K562 (cell line): ENCODE results near the gene RHPN2. TPM values are rescaled to one million over a fixed set of nuclear protein-coding genes. Genes with fewer than 3 reads are reported as not detected.

Experiments
- HCFC1 ChIP-seq: IDR thresholded peaks from 2 replicates; pipeline ENCODE4 v1.6.1; 2012; ENCODE audit warnings: low read depth, low read length, improper control_type of control experiment
- HMG20B ChIP-seq: fragments of 250-450 bp; sonication (Bioruptor Pico); IDR thresholded peaks from 2 replicates; pipeline ENCODE4 v1.5.0; 2021; ENCODE audit warnings: mild to moderate bottlenecking
- HOXB6 ChIP-seq: fragments of 250-450 bp; sonication (Bioruptor Pico); IDR thresholded peaks from 2 replicates; pipeline ENCODE4 v1.5.1; 2022; ENCODE audit warnings: mild to moderate bottlenecking, borderline replicate concordance
- KDM5B ChIP-seq: fragments of 200-600 bp; sonication (generic); IDR thresholded peaks from 2 replicates; pipeline ENCODE4 v1.6.1; 2012; ENCODE audit warnings: low read depth, mild to moderate bottlenecking, moderate library complexity, low read length, control low read depth, inconsistent platforms; ENCODE audit not compliant: insufficient replicate concordance
- MTA2 ChIP-seq: fragments of 450-650 bp; IDR thresholded peaks from 2 replicates; pipeline ENCODE4 v1.6.1; 2016; ENCODE audit warnings: low read depth
- MXI1 ChIP-seq: IDR thresholded peaks from 2 replicates; pipeline ENCODE4 v1.6.1; 2011; ENCODE audit warnings: low read depth, mild to moderate bottlenecking, improper control_type of control experiment, low read length
- NEUROD1 ChIP-seq: fragments of 150-350 bp; IDR thresholded peaks from 2 replicates; pipeline ENCODE4 v1.6.1; 2014; ENCODE audit warnings: borderline replicate concordance, low read length, low read depth; ENCODE audit not compliant: partially characterized antibody
- NFIC ChIP-seq: fragments of 450-650 bp; IDR thresholded peaks from 2 replicates; pipeline ENCODE4 v1.6.1; 2017; ENCODE audit warnings: mild to moderate bottlenecking, inconsistent platforms
- PHF8 ChIP-seq: fragments of 200-600 bp; sonication (generic); IDR thresholded peaks from 2 replicates; pipeline ENCODE4 v1.6.1; 2012; ENCODE audit warnings: mixed run types, mild to moderate bottlenecking, inconsistent platforms, low read length, moderate library complexity, borderline replicate concordance
- SMAD2 ChIP-seq: fragments of 150-350 bp; IDR thresholded peaks from 2 replicates; pipeline ENCODE4 v1.6.1; 2014; ENCODE audit warnings: low read depth, mild to moderate bottlenecking, low read length
- SRF ChIP-seq, 2 experiments: fragments of 250-450, 450-650 bp in 1 of 2; sonication (Bioruptor Pico) in 1 of 2; sonication (generic) in 1 of 2; formaldehyde crosslinking; IDR thresholded peaks; 2 replicates each; pipeline versions ENCODE4 v1.5.0 to v1.5.1; 2020 to 2022; ENCODE audit warnings: mild to moderate bottlenecking in 1 of 2, missing genetic modification reagents in 1 of 2
- YY1 ChIP-seq, 3 experiments: IDR thresholded peaks; 2 replicates each; pipeline ENCODE4 v1.6.1; 2011; ENCODE audit warnings: low read length in 2 of 3, mild to moderate bottlenecking in 2 of 3, moderate library complexity in 2 of 3, borderline replicate concordance in 1 of 3, control low read depth in 1 of 3, low read depth in 1 of 3; ENCODE audit not compliant: insufficient read depth in 3 of 3, insufficient replicate concordance in 2 of 3, control insufficient read depth in 1 of 3, insufficient read length in 1 of 3; ENCODE audit errors: extremely low read depth in 1 of 3
- ZNF561 ChIP-seq: fragments of 450-650 bp; formaldehyde crosslinking; conservative IDR thresholded peaks from 2 replicates; pipeline ENCODE4 v1.4.0; 2020; ENCODE audit warnings: mild to moderate bottlenecking, moderate library complexity
- ZNF785 ChIP-seq: fragments of 250-450 bp; sonication (Bioruptor Pico); IDR thresholded peaks from 2 replicates; pipeline ENCODE4 v1.4.0; 2020; ENCODE audit warnings: mild to moderate bottlenecking
- polyA plus RNA-seq, 8 experiments: library from polyadenylated mRNA; depleted of rRNA in 4 of 8; stranded (reverse) in 5 of 8; unstranded in 3 of 8; fragments of >200 nt; fragmentation: Nextera tagmentation in 2 of 8; fragmentation: Illumina TruSeq in 1 of 8; extraction: Ambion mirVana in 2 of 8; extraction: Trizol in 1 of 8; gene quantifications; 2 replicates each; pipeline versions ENCODE4 v1.2.1 to v1.2.3, GENCODE V29; 2011 to 2014; ENCODE audit warnings: inconsistent platforms in 1 of 8, missing spikeins in 1 of 8
- total RNA-seq, 7 experiments: library from RNA; depleted of rRNA in 6 of 7; stranded (reverse); fragments of >200 nt in 6 of 7; fragmentation: Illumina TruSeq in 2 of 7; extraction: Trizol in 2 of 7; gene quantifications; 2 replicates each; pipeline versions ENCODE4 v1.2.1 to v1.2.3, GENCODE V29; 2011 to 2021; ENCODE audit warnings: low replicate concordance in 1 of 7
- TF ChIP-seq, protein P1 (sequence below): fragments of 450-650 bp; IDR thresholded peaks from 2 replicates; pipeline ENCODE4 v1.7.1; 2018; ENCODE audit warnings: mild to moderate bottlenecking, low read depth; ENCODE audit not compliant: partially characterized antibody
- TF ChIP-seq, protein P2 (sequence below): sonication (generic); formaldehyde crosslinking; IDR thresholded peaks from 2 replicates; pipeline ENCODE4 v1.8.0; 2022; ENCODE audit warnings: missing genetic modification reagents, mild to moderate bottlenecking, moderate library complexity, borderline replicate concordance
- TF ChIP-seq, protein P3 (sequence below): fragments of 450-650 bp; IDR thresholded peaks from one replicate; pipeline ENCODE4 v1.6.1; 2018; ENCODE audit warnings: mild to moderate bottlenecking, moderate library complexity; ENCODE audit not compliant: partially characterized antibody
- TF ChIP-seq, protein P4 (sequence below): sonication (generic); formaldehyde crosslinking; IDR thresholded peaks from 2 replicates; pipeline ENCODE4 v1.8.1; 2023; ENCODE audit warnings: mild to moderate bottlenecking, missing genetic modification reagents

The RHPN2 gene
- total and polyA plus RNA-seq, 9 of the 15 experiments (the other 6 are each of a cell fraction or from before 2014, with no cell fraction given), result 0.63 to 9.9 (median 3.2) TPM

DNA sequence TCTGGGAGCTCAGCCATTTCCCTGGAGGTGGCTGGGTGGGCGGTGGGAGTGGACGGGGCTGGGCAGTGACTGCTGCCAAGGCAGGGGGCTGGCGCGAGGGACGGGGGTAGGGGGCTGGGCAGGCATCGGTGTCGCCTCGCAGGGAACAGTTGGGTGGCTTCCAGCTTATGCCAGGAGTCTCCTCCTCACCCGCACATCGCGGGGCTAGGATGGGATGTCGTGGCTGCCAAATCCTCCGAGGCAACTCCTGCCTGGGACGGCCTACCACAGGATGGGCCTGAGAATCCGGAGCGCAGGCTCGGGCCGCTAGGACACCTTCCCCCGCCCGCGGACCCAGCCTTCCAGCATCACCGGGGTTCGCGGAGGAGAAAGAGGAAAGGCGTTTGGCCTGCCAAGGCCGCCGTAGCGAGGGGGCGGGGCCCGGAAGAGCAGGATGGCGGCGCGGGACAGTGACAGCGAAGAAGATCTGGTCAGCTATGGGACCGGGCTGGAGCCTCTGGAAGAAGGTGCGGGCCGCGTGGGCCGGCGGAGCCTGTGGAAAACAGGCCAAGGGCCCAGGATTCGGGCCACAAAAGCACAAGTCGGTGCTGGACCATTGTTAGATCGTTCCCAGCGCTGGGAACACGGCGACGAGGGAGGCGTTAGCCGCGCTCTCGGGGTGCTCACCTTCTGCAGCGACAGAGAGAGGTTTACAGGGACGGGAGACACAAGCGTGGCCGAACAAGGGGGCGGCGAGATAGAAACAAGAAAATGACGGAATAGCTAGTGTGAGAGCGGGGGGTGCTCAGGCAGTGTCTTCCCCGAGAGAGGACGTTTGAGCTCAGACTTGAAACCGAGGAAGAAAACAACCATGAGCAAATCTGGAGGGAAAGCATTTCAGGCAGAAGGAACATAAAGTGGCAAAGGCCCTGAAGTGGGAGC, 16.3 kb upstream of the RHPN2 start, which contains the start of gene GPATCH1 (continued):
- TF ChIP-seq, protein P1, sequence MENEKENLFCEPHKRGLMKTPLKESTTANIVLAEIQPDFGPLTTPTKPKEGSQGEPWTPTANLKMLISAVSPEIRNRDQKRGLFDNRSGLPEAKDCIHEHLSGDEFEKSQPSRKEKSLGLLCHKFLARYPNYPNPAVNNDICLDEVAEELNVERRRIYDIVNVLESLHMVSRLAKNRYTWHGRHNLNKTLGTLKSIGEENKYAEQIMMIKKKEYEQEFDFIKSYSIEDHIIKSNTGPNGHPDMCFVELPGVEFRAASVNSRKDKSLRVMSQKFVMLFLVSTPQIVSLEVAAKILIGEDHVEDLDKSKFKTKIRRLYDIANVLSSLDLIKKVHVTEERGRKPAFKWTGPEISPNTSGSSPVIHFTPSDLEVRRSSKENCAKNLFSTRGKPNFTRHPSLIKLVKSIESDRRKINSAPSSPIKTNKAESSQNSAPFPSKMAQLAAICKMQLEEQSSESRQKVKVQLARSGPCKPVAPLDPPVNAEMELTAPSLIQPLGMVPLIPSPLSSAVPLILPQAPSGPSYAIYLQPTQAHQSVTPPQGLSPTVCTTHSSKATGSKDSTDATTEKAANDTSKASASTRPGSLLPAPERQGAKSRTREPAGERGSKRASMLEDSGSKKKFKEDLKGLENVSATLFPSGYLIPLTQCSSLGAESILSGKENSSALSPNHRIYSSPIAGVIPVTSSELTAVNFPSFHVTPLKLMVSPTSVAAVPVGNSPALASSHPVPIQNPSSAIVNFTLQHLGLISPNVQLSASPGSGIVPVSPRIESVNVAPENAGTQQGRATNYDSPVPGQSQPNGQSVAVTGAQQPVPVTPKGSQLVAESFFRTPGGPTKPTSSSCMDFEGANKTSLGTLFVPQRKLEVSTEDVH, result no peak
- TF ChIP-seq NEUROD1 (peak; percentile 82), ZNF561 (no peak), SMAD2 (no peak), HOXB6 (CRISPR knock-in tag) (no peak), HMG20B (CRISPR knock-in tag) (no peak), ZNF785 (CRISPR knock-in tag) (no peak), YY1 (IDR thresholded peaks at IDR 0.05; ENCODE audit: borderline replicate concordance in 1 of 3, control insufficient read depth in 1 of 3, extremely low read depth in 1 of 3, insufficient read depth in 3 of 3, insufficient read length in 1 of 3, insufficient replicate concordance in 2 of 3, low read depth in 1 of 3, low read length in 2 of 3) (peak; percentile 54 to 89 (median 83)), NFIC (peak; percentile 62), SRF (CRISPR knock-in tag; IDR thresholded peaks at IDR 0.05) (0 out of 4 replicates have a peak, but pooled peaks of 1 of the 2 experiments have one; percentile 19), MTA2 (no peak), KDM5B (peak; percentile 84), PHF8 (peak; percentile 92), HCFC1 (peak; percentile 78), MXI1 (peak; percentile 26; the same call in 1 of the 2 replicates)
- TF ChIP-seq, protein P2, sequence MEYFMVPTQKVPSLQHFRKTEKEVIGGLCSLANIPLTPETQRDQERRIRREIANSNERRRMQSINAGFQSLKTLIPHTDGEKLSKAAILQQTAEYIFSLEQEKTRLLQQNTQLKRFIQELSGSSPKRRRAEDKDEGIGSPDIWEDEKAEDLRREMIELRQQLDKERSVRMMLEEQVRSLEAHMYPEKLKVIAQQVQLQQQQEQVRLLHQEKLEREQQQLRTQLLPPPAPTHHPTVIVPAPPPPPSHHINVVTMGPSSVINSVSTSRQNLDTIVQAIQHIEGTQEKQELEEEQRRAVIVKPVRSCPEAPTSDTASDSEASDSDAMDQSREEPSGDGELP, result peak; percentile 74; the same call in 1 of the 2 replicates
- TF ChIP-seq, protein P3, sequence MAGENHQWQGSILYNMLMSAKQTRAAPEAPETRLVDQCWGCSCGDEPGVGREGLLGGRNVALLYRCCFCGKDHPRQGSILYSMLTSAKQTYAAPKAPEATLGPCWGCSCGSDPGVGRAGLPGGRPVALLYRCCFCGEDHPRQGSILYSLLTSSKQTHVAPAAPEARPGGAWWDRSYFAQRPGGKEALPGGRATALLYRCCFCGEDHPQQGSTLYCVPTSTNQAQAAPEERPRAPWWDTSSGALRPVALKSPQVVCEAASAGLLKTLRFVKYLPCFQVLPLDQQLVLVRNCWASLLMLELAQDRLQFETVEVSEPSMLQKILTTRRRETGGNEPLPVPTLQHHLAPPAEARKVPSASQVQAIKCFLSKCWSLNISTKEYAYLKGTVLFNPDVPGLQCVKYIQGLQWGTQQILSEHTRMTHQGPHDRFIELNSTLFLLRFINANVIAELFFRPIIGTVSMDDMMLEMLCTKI, result no peak
- TF ChIP-seq, protein P4, sequence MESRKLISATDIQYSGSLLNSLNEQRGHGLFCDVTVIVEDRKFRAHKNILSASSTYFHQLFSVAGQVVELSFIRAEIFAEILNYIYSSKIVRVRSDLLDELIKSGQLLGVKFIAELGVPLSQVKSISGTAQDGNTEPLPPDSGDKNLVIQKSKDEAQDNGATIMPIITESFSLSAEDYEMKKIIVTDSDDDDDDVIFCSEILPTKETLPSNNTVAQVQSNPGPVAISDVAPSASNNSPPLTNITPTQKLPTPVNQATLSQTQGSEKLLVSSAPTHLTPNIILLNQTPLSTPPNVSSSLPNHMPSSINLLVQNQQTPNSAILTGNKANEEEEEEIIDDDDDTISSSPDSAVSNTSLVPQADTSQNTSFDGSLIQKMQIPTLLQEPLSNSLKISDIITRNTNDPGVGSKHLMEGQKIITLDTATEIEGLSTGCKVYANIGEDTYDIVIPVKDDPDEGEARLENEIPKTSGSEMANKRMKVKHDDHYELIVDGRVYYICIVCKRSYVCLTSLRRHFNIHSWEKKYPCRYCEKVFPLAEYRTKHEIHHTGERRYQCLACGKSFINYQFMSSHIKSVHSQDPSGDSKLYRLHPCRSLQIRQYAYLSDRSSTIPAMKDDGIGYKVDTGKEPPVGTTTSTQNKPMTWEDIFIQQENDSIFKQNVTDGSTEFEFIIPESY (CRISPR knock-in tag), result peak; percentile 61
